ENCODE data around the gene ACHE. TPM values are rescaled to one million over a fixed set of nuclear protein-coding genes. Genes with fewer than 3 reads are reported as not detected.

The ACHE gene
- total and polyA plus RNA-seq, 2 of the 13 experiments (the other 11 are each of a cell fraction or from before 2014, with no cell fraction given) = 0.18 to 0.40 TPM

DNA sequence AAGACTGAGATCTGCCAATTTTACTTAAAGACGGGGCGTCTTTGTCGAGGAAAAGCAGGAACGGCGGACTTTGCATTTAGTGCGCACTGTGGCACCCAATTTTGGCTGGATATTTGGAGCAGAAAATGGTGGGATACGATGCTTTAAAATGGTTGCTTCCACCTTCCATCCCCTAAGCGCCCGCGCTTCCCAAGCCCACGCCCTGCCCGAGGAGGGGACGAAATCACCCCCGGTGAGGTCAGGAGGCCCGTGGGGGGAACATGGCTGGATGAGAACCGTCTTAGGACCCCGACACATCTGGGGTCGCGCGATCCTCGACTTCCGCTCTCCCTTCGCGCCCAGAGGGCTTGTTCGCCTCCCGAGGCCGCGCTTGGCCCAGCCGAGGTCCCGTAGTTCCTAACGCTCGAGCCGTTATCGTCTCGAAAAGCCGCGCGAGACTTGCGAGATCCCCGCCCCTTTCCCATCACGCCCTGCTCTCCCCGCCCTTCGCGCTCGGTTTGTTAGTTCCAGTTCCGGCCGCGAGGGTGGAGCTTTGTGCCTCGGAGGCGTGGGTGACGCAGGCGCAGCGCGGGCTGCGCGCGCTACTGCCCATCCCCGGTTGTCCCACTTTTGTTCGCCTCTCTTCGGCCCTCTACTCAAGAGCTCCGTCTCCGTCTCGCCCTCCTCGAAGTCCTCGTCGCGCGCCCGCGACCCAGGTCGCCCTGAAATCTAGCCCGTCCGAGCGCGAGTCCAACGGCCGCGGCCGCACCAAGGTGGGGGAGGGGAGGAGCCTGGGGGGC, 20.9 kb downstream of the ACHE start, which contains the start of gene SRRT (continued):
- TF ChIP-seq SIX4 (CRISPR knock-in tag; IDR thresholded peaks at IDR 0.05) (peak; percentile 43), ZNF446 (CRISPR knock-in tag; IDR thresholded peaks at IDR 0.05) (no peak), NR3C1 (CRISPR knock-in tag; IDR thresholded peaks at IDR 0.05) (no peak), ZKSCAN1 (IDR thresholded peaks at IDR 0.05; ENCODE audit: low read length) (no peak), DR1 (CRISPR knock-in tag; IDR thresholded peaks at IDR 0.05) (peak; percentile 93), ARNTL (CRISPR knock-in tag; IDR thresholded peaks at IDR 0.05) (peak; percentile 66; the same call in 1 of the 2 replicates), HMGA1 (CRISPR knock-in tag; conservative IDR thresholded peaks at IDR 0.05) (no peak), RBAK (CRISPR knock-in tag; IDR thresholded peaks at IDR 0.05) (no peak), ARHGAP35 (CRISPR knock-in tag; IDR thresholded peaks at IDR 0.05; ENCODE audit: borderline replicate concordance) (no peak; the same call in 1 of the 2 replicates), ZNF883 (CRISPR knock-in tag; IDR thresholded peaks at IDR 0.05; ENCODE audit: not compliant biosample characterization) (peak; percentile 72), ZNF224 (CRISPR knock-in tag; IDR thresholded peaks at IDR 0.05) (peak; percentile 77; the same call in 1 of the 2 replicates), MZF1 (CRISPR knock-in tag; IDR thresholded peaks at IDR 0.05; ENCODE audit: borderline replicate concordance) (no peak), HHEX (CRISPR knock-in tag; IDR thresholded peaks at IDR 0.05) (no peak), ZNF746 (CRISPR knock-in tag; IDR thresholded peaks at IDR 0.05) (no peak), RAD21 (CRISPR knock-in tag; IDR thresholded peaks at IDR 0.05) (no peak; the same call in 1 of the 2 replicates), ZNF296 (CRISPR knock-in tag; conservative IDR thresholded peaks at IDR 0.05) (peak; percentile 46; the same call in 1 of the 2 replicates), ZNF382 (CRISPR knock-in tag; IDR thresholded peaks at IDR 0.05; ENCODE audit: borderline replicate concordance) (no peak), ZBTB7B (CRISPR knock-in tag; IDR thresholded peaks at IDR 0.05) (peak; percentile 98), STAG1 (CRISPR knock-in tag; IDR thresholded peaks at IDR 0.05) (no peak), KDM1A (CRISPR knock-in tag; IDR thresholded peaks at IDR 0.05) (no peak), SP2 (CRISPR knock-in tag; IDR thresholded peaks at IDR 0.05) (peak; percentile 50), PTBP1 (IDR thresholded peaks at IDR 0.05; ENCODE audit: low read depth, low read length, poor library complexity, severe bottlenecking) (peak; percentile 88), BRD4 (CRISPR knock-in tag; IDR thresholded peaks at IDR 0.05) (peak; percentile 69; the same call in 1 of the 2 replicates), ZNF660 (CRISPR knock-in tag; IDR thresholded peaks at IDR 0.05; ENCODE audit: borderline replicate concordance, low read depth) (no peak)
- TF ChIP-seq, protein P1, sequence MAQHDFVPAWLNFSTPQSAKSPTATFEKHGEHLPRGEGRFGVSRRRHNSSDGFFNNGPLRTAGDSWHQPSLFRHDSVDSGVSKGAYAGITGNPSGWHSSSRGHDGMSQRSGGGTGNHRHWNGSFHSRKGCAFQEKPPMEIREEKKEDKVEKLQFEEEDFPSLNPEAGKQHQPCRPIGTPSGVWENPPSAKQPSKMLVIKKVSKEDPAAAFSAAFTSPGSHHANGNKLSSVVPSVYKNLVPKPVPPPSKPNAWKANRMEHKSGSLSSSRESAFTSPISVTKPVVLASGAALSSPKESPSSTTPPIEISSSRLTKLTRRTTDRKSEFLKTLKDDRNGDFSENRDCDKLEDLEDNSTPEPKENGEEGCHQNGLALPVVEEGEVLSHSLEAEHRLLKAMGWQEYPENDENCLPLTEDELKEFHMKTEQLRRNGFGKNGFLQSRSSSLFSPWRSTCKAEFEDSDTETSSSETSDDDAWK (CRISPR knock-in tag; IDR thresholded peaks at IDR 0.05) = no peak
- TF ChIP-seq, protein P2, sequence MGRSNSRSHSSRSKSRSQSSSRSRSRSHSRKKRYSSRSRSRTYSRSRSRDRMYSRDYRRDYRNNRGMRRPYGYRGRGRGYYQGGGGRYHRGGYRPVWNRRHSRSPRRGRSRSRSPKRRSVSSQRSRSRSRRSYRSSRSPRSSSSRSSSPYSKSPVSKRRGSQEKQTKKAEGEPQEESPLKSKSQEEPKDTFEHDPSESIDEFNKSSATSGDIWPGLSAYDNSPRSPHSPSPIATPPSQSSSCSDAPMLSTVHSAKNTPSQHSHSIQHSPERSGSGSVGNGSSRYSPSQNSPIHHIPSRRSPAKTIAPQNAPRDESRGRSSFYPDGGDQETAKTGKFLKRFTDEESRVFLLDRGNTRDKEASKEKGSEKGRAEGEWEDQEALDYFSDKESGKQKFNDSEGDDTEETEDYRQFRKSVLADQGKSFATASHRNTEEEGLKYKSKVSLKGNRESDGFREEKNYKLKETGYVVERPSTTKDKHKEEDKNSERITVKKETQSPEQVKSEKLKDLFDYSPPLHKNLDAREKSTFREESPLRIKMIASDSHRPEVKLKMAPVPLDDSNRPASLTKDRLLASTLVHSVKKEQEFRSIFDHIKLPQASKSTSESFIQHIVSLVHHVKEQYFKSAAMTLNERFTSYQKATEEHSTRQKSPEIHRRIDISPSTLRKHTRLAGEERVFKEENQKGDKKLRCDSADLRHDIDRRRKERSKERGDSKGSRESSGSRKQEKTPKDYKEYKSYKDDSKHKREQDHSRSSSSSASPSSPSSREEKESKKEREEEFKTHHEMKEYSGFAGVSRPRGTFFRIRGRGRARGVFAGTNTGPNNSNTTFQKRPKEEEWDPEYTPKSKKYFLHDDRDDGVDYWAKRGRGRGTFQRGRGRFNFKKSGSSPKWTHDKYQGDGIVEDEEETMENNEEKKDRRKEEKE (IDR thresholded peaks at IDR 0.05) = no peak

Measured in HepG2 (cell line).